Measurements from ENCODE around the gene BAHCC1. TPM values are rescaled to one million over a fixed set of nuclear protein-coding genes. Genes with fewer than 3 reads are reported as not detected.
A peak's percentile ranks its signal among the peaks of the same experiment; 100 is the strongest.

The BAHCC1 gene
- polyA plus RNA-seq, 4 donors: 2.2 to 26.9 (median 9.8) TPM

- Histone ChIP-seq H3K27me3 (ENCODE audit: control insufficient read depth in 3 of 3, insufficient read depth in 3 of 3, low read length in 3 of 3) (peaks cover 0 to 4% (median 0%) of the 10 kb centered on the region in 3 donors), H3K9me3 (ENCODE audit: control insufficient read depth in 2 of 2, insufficient read depth in 1 of 2, low read depth in 1 of 2, low read length in 1 of 2) (no peaks in the 10 kb centered on the region), H3K27ac (ENCODE audit: low read depth in 1 of 3, low read length in 2 of 3) (no peak overlapping the region), H3K36me3 (ENCODE audit: control insufficient read depth in 3 of 3, insufficient read depth in 2 of 3, low read depth in 1 of 3, low read length in 3 of 3) (no peaks in the 10 kb centered on the region), H3K4me1 (ENCODE audit: control insufficient read depth in 3 of 3, insufficient read depth in 2 of 3, low read depth in 1 of 3, low read length in 2 of 3) (peaks cover 0 to 9% (median 1%) of the 10 kb centered on the region in 3 donors), H3K4me3 (ENCODE audit: low read depth in 1 of 3, low read length in 3 of 3) (no peak overlapping the region)
- FAIRE-seq: no peak
- no peak for DNase-seq
- WGBS, 3 donors: 77 to 86% (median 78%) methylated on average over 8 of the region's 8 CpGs
Measured at GRCh38 chr17:81473019-81473418, 77.8 kb downstream of the BAHCC1 start.

- Histone ChIP-seq H3K27ac (ENCODE audit: low read depth in 1 of 3, low read length in 2 of 3) (no peak overlapping the region), H3K4me1 (ENCODE audit: control insufficient read depth in 3 of 3, insufficient read depth in 2 of 3, low read depth in 1 of 3, low read length in 2 of 3) (no peaks in the 10 kb centered on the region), H3K36me3 (ENCODE audit: control insufficient read depth in 3 of 3, insufficient read depth in 2 of 3, low read depth in 1 of 3, low read length in 3 of 3) (no peaks in the 10 kb centered on the region), H3K27me3 (ENCODE audit: control insufficient read depth in 3 of 3, insufficient read depth in 3 of 3, low read length in 3 of 3) (peaks cover 0 to 11% (median 0%) of the 10 kb centered on the region in 3 donors), H3K9me3 (ENCODE audit: control insufficient read depth in 2 of 2, insufficient read depth in 1 of 2, low read depth in 1 of 2, low read length in 1 of 2) (no peaks in the 10 kb centered on the region), H3K4me3 (ENCODE audit: low read depth in 1 of 3, low read length in 3 of 3) (no peak overlapping the region)
- 78 to 88% (median 83%) methylated on average over 16 of the region's 16 CpGs for WGBS, 3 donors
- no peak for DNase-seq
- no peak for FAIRE-seq
Measured at GRCh38 chr17:81474958-81475357, 79.7 kb downstream of the BAHCC1 start.

- Histone ChIP-seq H3K27ac (ENCODE audit: low read depth in 1 of 3, low read length in 2 of 3) (no peak overlapping the region), H3K4me1 (ENCODE audit: control insufficient read depth in 3 of 3, insufficient read depth in 2 of 3, low read depth in 1 of 3, low read length in 2 of 3) (peaks cover 0 to 6% (median 1%) of the 10 kb centered on the region in 3 donors), H3K27me3 (ENCODE audit: control insufficient read depth in 3 of 3, insufficient read depth in 3 of 3, low read length in 3 of 3) (peaks cover 0 to 14% (median 0%) of the 10 kb centered on the region in 3 donors), H3K36me3 (ENCODE audit: control insufficient read depth in 3 of 3, insufficient read depth in 2 of 3, low read depth in 1 of 3, low read length in 3 of 3) (no peaks in the 10 kb centered on the region), H3K4me3 (ENCODE audit: low read depth in 1 of 3, low read length in 3 of 3) (no peak overlapping the region), H3K9me3 (ENCODE audit: control insufficient read depth in 2 of 2, insufficient read depth in 1 of 2, low read depth in 1 of 2, low read length in 1 of 2) (no peaks in the 10 kb centered on the region)
- no peak for FAIRE-seq
- DNase-seq: no peak
- WGBS, 3 donors: 89 to 92% (median 92%) methylated on average over 7 of the region's 7 CpGs
Measured at GRCh38 chr17:81476097-81476496, 80.8 kb downstream of the BAHCC1 start.

- H3K9me3 ChIP-seq (ENCODE audit: control insufficient read depth in 2 of 2, insufficient read depth in 1 of 2, low read depth in 1 of 2, low read length in 1 of 2): no peaks in the 10 kb centered on the region
- DNase-seq (no peak), FAIRE-seq (no peak)
- no peaks in the 10 kb centered on the region for H3K36me3 ChIP-seq (ENCODE audit: control insufficient read depth in 3 of 3, insufficient read depth in 2 of 3, low read depth in 1 of 3, low read length in 3 of 3)
- peaks cover 0 to 14% (median 0%) of the 10 kb centered on the region in 3 donors for H3K27me3 ChIP-seq (ENCODE audit: control insufficient read depth in 3 of 3, insufficient read depth in 3 of 3, low read length in 3 of 3)
- 77 to 91% (median 81%) methylated on average over 6 of the region's 6 CpGs for WGBS, 3 donors
- peaks cover 0 to 6% (median 2%) of the 10 kb centered on the region in 3 donors for H3K4me1 ChIP-seq (ENCODE audit: control insufficient read depth in 3 of 3, insufficient read depth in 2 of 3, low read depth in 1 of 3, low read length in 2 of 3)
- H3K4me3 ChIP-seq (ENCODE audit: low read depth in 1 of 3, low read length in 3 of 3): no peak overlapping the region
- no peak overlapping the region for H3K27ac ChIP-seq (ENCODE audit: low read depth in 1 of 3, low read length in 2 of 3)
Measured at GRCh38 chr17:81476635-81477034, 81.4 kb downstream of the BAHCC1 start.

GRCh38 chr17:81477173-81477572 lies 81.9 kb downstream of the BAHCC1 start:
- Histone ChIP-seq H3K36me3 (ENCODE audit: control insufficient read depth in 3 of 3, insufficient read depth in 2 of 3, low read depth in 1 of 3, low read length in 3 of 3) (no peaks in the 10 kb centered on the region), H3K27me3 (ENCODE audit: control insufficient read depth in 3 of 3, insufficient read depth in 3 of 3, low read length in 3 of 3) (peaks cover 0 to 14% (median 0%) of the 10 kb centered on the region in 3 donors), H3K4me3 (ENCODE audit: low read depth in 1 of 3, low read length in 3 of 3) (no peak overlapping the region), H3K27ac (ENCODE audit: low read depth in 1 of 3, low read length in 2 of 3) (no peak overlapping the region), H3K4me1 (ENCODE audit: control insufficient read depth in 3 of 3, insufficient read depth in 2 of 3, low read depth in 1 of 3, low read length in 2 of 3) (peaks cover 0 to 12% (median 2%) of the 10 kb centered on the region in 3 donors), H3K9me3 (ENCODE audit: control insufficient read depth in 2 of 2, insufficient read depth in 1 of 2, low read depth in 1 of 2, low read length in 1 of 2) (no peaks in the 10 kb centered on the region)
- DNase-seq: no peak
- 64 to 86% (median 84%) methylated on average over 6 to 7 of the region's 7 CpGs for WGBS, 3 donors
- FAIRE-seq: no peak

- no peak overlapping the region for H3K4me3 ChIP-seq (ENCODE audit: low read depth in 1 of 3, low read length in 3 of 3)
- DNase-seq: no peak
- no peaks in the 10 kb centered on the region for H3K9me3 ChIP-seq (ENCODE audit: control insufficient read depth in 2 of 2, insufficient read depth in 1 of 2, low read depth in 1 of 2, low read length in 1 of 2)
- 88 to 91% (median 89%) methylated on average over 20 of the region's 20 CpGs for WGBS, 3 donors
- FAIRE-seq: no peak
- no peaks in the 10 kb centered on the region for H3K36me3 ChIP-seq (ENCODE audit: control insufficient read depth in 3 of 3, insufficient read depth in 2 of 3, low read depth in 1 of 3, low read length in 3 of 3)
- peaks cover 0 to 21% (median 2%) of the 10 kb centered on the region in 3 donors for H3K4me1 ChIP-seq (ENCODE audit: control insufficient read depth in 3 of 3, insufficient read depth in 2 of 3, low read depth in 1 of 3, low read length in 2 of 3)
- no peak overlapping the region for H3K27ac ChIP-seq (ENCODE audit: low read depth in 1 of 3, low read length in 2 of 3)
- peaks cover 0 to 14% (median 0%) of the 10 kb centered on the region in 3 donors for H3K27me3 ChIP-seq (ENCODE audit: control insufficient read depth in 3 of 3, insufficient read depth in 3 of 3, low read length in 3 of 3)
Measured at GRCh38 chr17:81478119-81478518, 82.9 kb downstream of the BAHCC1 start.

GRCh38 chr17:81479175-81480071 lies 84.2 kb downstream of the BAHCC1 start:
- Histone ChIP-seq H3K27ac (ENCODE audit: low read depth in 1 of 3, low read length in 2 of 3) (no peak overlapping the region), H3K4me3 (ENCODE audit: low read depth in 1 of 3, low read length in 3 of 3) (no peak overlapping the region), H3K9me3 (ENCODE audit: control insufficient read depth in 2 of 2, insufficient read depth in 1 of 2, low read depth in 1 of 2, low read length in 1 of 2) (no peaks in the 10 kb centered on the region), H3K4me1 (ENCODE audit: control insufficient read depth in 3 of 3, insufficient read depth in 2 of 3, low read depth in 1 of 3, low read length in 2 of 3) (peaks cover 0 to 32% (median 4%) of the 10 kb centered on the region in 3 donors), H3K27me3 (ENCODE audit: control insufficient read depth in 3 of 3, insufficient read depth in 3 of 3, low read length in 3 of 3) (peaks cover 0 to 14% (median 0%) of the 10 kb centered on the region in 3 donors), H3K36me3 (ENCODE audit: control insufficient read depth in 3 of 3, insufficient read depth in 2 of 3, low read depth in 1 of 3, low read length in 3 of 3) (no peaks in the 10 kb centered on the region)
- no peak for FAIRE-seq
- DNase-seq: no peak
- WGBS, 3 donors: 83 to 88% (median 88%) methylated on average over 20 of the region's 20 CpGs

- peak in 1 of 2 donors; percentile 23 for DNase-seq
- no peaks in the 10 kb centered on the region for H3K9me3 ChIP-seq (ENCODE audit: control insufficient read depth in 2 of 2, insufficient read depth in 1 of 2, low read depth in 1 of 2, low read length in 1 of 2)
- WGBS, 3 donors: 52 to 69% (median 65%) methylated on average over 20 to 21 of the region's 21 CpGs
- FAIRE-seq: no peak
- H3K27me3 ChIP-seq (ENCODE audit: control insufficient read depth in 3 of 3, insufficient read depth in 3 of 3, low read length in 3 of 3): peaks cover 0 to 14% (median 0%) of the 10 kb centered on the region in 3 donors
- no peak overlapping the region for H3K4me3 ChIP-seq (ENCODE audit: low read depth in 1 of 3, low read length in 3 of 3)
- H3K4me1 ChIP-seq (ENCODE audit: control insufficient read depth in 3 of 3, insufficient read depth in 2 of 3, low read depth in 1 of 3, low read length in 2 of 3): peaks cover 0 to 38% (median 4%) of the 10 kb centered on the region in 3 donors
- no peaks in the 10 kb centered on the region for H3K36me3 ChIP-seq (ENCODE audit: control insufficient read depth in 3 of 3, insufficient read depth in 2 of 3, low read depth in 1 of 3, low read length in 3 of 3)
- no peak overlapping the region for H3K27ac ChIP-seq (ENCODE audit: low read depth in 1 of 3, low read length in 2 of 3)
Measured at GRCh38 chr17:81480140-81481072, 85.1 kb downstream of the BAHCC1 start.
